GM12801 (cell line): Measurements from ENCODE around the gene SYT11.

Experiments
- CTCF ChIP-seq: IDR thresholded peaks from one replicate; pipeline ENCODE4 v1.5.1; 2011; ENCODE audit warnings: control low read depth; ENCODE audit not compliant: insufficient read length; ENCODE audit errors: extremely low read depth

Gene SYT11

GRCh38 chr1:155882766-155883165, 23.4 kb downstream of the SYT11 start:
- TF ChIP-seq CTCF, result no peak

- no peak for TF ChIP-seq CTCF
These were observed 24.9 kb downstream of the SYT11 start for GRCh38 chr1:155884031-155884960.

GRCh38 chr1:155884982-155885381, 25.6 kb downstream of the SYT11 start:
- TF ChIP-seq CTCF, result no peak

GRCh38 chr1:155888481-155888880, 29.1 kb downstream of the SYT11 start:
- TF ChIP-seq CTCF, result no peak

- no peak for TF ChIP-seq CTCF
These were observed 30.2 kb downstream of the SYT11 start for GRCh38 chr1:155889566-155889965.

GRCh38 chr1:155890251-155890650, 30.9 kb downstream of the SYT11 start:
- TF ChIP-seq CTCF, result no peak

- no peak for TF ChIP-seq CTCF
These were observed 33.4 kb downstream of the SYT11 start for GRCh38 chr1:155892796-155893195.
